SU-DHL-6 (cell line): Measurements from ENCODE around the gene HBG2.
A peak's percentile ranks its signal among the peaks of the same experiment; 100 is the strongest.

Experiments
- EZH2phosphoT487 ChIP-seq: fragments of 200-600 bp; sonication (generic), shearing (Covaris generic); conservative IDR thresholded peaks from 2 replicates; pipeline ENCODE4 v1.6.1; 2018; ENCODE audit warnings: mild to moderate bottlenecking, antibody characterized with exemption, low read length, moderate library complexity, mixed read lengths
- TF ChIP-seq, protein P1 (sequence below): fragments of 200-600 bp; sonication (generic); IDR thresholded peaks from one replicate; pipeline ENCODE4 v1.5.1; 2017; ENCODE audit warnings: antibody characterized with exemption, mild to moderate bottlenecking, low read length, moderate library complexity; ENCODE audit not compliant: insufficient read depth, poor library complexity, severe bottlenecking

DNA sequence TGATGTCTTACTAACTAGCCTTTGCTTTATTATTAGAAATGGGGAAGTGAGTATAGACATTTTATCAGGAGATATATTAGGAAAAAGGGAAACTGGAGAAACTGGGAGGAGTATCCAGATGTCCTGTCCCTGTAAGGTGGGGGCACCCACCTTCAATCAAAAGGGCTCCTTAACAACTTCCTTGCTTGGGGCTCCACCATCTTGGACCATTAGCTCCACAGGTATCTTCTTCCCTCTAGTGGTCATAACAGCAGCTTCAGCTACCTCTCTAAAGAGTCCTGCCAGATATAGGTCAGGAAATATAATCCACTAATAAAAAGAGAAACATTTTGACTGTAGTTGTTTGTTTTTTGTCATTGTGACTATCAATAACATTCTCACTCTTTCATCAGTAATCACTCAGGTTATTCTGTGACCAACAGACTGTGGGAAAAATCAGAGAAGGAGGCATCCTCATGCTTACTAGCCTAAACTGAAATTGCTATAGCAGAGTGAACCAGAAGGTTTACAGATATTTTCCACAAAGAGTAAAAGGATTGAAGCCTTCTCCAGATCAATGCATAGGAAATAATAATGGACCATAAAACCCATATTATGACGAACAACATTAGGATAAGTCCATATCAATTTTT is 36.7 kb upstream of the HBG2 start:
- TF ChIP-seq, protein P1, sequence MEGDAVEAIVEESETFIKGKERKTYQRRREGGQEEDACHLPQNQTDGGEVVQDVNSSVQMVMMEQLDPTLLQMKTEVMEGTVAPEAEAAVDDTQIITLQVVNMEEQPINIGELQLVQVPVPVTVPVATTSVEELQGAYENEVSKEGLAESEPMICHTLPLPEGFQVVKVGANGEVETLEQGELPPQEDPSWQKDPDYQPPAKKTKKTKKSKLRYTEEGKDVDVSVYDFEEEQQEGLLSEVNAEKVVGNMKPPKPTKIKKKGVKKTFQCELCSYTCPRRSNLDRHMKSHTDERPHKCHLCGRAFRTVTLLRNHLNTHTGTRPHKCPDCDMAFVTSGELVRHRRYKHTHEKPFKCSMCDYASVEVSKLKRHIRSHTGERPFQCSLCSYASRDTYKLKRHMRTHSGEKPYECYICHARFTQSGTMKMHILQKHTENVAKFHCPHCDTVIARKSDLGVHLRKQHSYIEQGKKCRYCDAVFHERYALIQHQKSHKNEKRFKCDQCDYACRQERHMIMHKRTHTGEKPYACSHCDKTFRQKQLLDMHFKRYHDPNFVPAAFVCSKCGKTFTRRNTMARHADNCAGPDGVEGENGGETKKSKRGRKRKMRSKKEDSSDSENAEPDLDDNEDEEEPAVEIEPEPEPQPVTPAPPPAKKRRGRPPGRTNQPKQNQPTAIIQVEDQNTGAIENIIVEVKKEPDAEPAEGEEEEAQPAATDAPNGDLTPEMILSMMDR, result peak; percentile 36
- no peak for TF ChIP-seq EZH2phosphoT487
